H9 (cell line): ENCODE measurements around the gene QSOX1. TPM values are rescaled to one million over a fixed set of nuclear protein-coding genes. Genes with fewer than 3 reads are reported as not detected.

Experiments
- DNase-seq: peaks from one replicate; pipeline ENCODE4 v3.0.0-alpha.2; 2017
- H2AFZ ChIP-seq: one replicate; pipeline ENCODE4 v1.6.1; 2013; ENCODE audit warnings: mild to moderate bottlenecking, low read length, control low read depth, moderate library complexity
- H2AK5ac ChIP-seq: 2 replicates; pipeline ENCODE4 v1.6.1; 2013; ENCODE audit warnings: low read length, control low read depth, mixed read lengths; ENCODE audit not compliant: insufficient read length
- H2BK120ac ChIP-seq: one replicate; pipeline ENCODE4 v1.6.1; 2013; ENCODE audit warnings: low read depth, mild to moderate bottlenecking, low read length, control low read depth, inconsistent platforms; ENCODE audit not compliant: poor library complexity, severe bottlenecking
- H2BK12ac ChIP-seq: 2 replicates; pipeline ENCODE4 v1.6.1; 2013; ENCODE audit warnings: low read length, control low read depth, mixed read lengths, low read depth; ENCODE audit not compliant: insufficient read length
- H2BK15ac ChIP-seq: 2 replicates; pipeline ENCODE4 v1.6.1; 2013; ENCODE audit warnings: low read depth, low read length, control low read depth
- H2BK20ac ChIP-seq: one replicate; pipeline ENCODE4 v1.6.1; 2013; ENCODE audit warnings: low read depth, mild to moderate bottlenecking, low read length, control low read depth, inconsistent platforms; ENCODE audit not compliant: poor library complexity, severe bottlenecking
- H2BK5ac ChIP-seq: 2 replicates; pipeline ENCODE4 v1.6.1; 2013; ENCODE audit warnings: low read length, control low read depth, mixed read lengths; ENCODE audit not compliant: insufficient read length
- H3K14ac ChIP-seq: 2 replicates; pipeline ENCODE4 v1.6.1; 2013; ENCODE audit warnings: low read length, control low read depth; ENCODE audit not compliant: insufficient read depth
- H3K18ac ChIP-seq: 2 replicates; pipeline ENCODE4 v1.6.1; 2013; ENCODE audit warnings: low read depth, mild to moderate bottlenecking, mixed read lengths, low read length, control low read depth; ENCODE audit not compliant: insufficient read length
- H3K23ac ChIP-seq: 2 replicates; pipeline ENCODE4 v1.6.1; 2013; ENCODE audit warnings: low read length, control low read depth, mixed read lengths, low read depth; ENCODE audit not compliant: insufficient read length
- H3K23me2 ChIP-seq: 2 replicates; pipeline ENCODE4 v1.6.1; 2013; ENCODE audit warnings: low read depth, mild to moderate bottlenecking, mixed read lengths, low read length, control low read depth; ENCODE audit not compliant: insufficient read length, poor library complexity, severe bottlenecking
- H3K27ac ChIP-seq: 2 replicates; pipeline ENCODE4 v1.5.1; 2013; ENCODE audit warnings: low read length, control low read depth, mixed read lengths, low read depth; ENCODE audit not compliant: insufficient read length
- H3K27me3 ChIP-seq: 2 replicates; pipeline ENCODE4 v1.6.1; 2013; ENCODE audit warnings: low read length, control low read depth, inconsistent platforms; ENCODE audit not compliant: insufficient read depth
- H3K4ac ChIP-seq: 2 replicates; pipeline ENCODE4 v1.6.1; 2013; ENCODE audit warnings: low read depth, mild to moderate bottlenecking, control low read depth, inconsistent platforms, low read length, moderate library complexity
- H3K4me1 ChIP-seq: 2 replicates; pipeline ENCODE4 v1.6.1; 2013; ENCODE audit warnings: low read length, control low read depth, inconsistent platforms; ENCODE audit not compliant: insufficient read depth
- H3K4me2 ChIP-seq: 2 replicates; pipeline ENCODE4 v1.6.1; 2013; ENCODE audit warnings: low read length, control low read depth, mixed read lengths; ENCODE audit not compliant: insufficient read length, insufficient read depth
- H3K56ac ChIP-seq: 2 replicates; pipeline ENCODE4 v1.6.1; 2013; ENCODE audit warnings: low read depth, mild to moderate bottlenecking, mixed read lengths, low read length, control low read depth; ENCODE audit not compliant: insufficient read length
- H3K79me1 ChIP-seq: 2 replicates; pipeline ENCODE4 v1.6.1; 2013; ENCODE audit warnings: low read depth, mild to moderate bottlenecking, moderate library complexity, low read length, control low read depth, inconsistent platforms; ENCODE audit not compliant: insufficient read depth, poor library complexity, severe bottlenecking
- H3K79me2 ChIP-seq: 2 replicates; pipeline ENCODE4 v1.6.1; 2013; ENCODE audit warnings: low read length, control low read depth, inconsistent platforms; ENCODE audit not compliant: insufficient read depth
- H3K9ac ChIP-seq: 2 replicates; pipeline ENCODE4 v1.6.1; 2013; ENCODE audit warnings: low read length, control low read depth, mixed read lengths; ENCODE audit not compliant: insufficient read length; ENCODE audit errors: extremely low read depth
- H3K9me3 ChIP-seq: one replicate; pipeline ENCODE4 v1.6.1; 2013; ENCODE audit warnings: low read depth, low read length, inconsistent platforms; ENCODE audit not compliant: control insufficient read depth
- H3T11ph ChIP-seq: one replicate; pipeline ENCODE4 v1.6.1; 2013; ENCODE audit warnings: mild to moderate bottlenecking, low read length, control low read depth, inconsistent platforms
- H4K20me1 ChIP-seq: one replicate; pipeline ENCODE4 v1.6.1; 2013; ENCODE audit not compliant: control insufficient read depth, insufficient read length, insufficient read depth
- H4K5ac ChIP-seq: 2 replicates; pipeline ENCODE4 v1.6.1; 2013; ENCODE audit warnings: low read depth, mild to moderate bottlenecking, mixed read lengths, low read length, control low read depth; ENCODE audit not compliant: insufficient read length
- H4K8ac ChIP-seq: replicated peaks from 2 replicates; pipeline ENCODE4 v1.6.1; 2013; ENCODE audit warnings: low read length, control low read depth, mixed read lengths, low read depth; ENCODE audit not compliant: insufficient read length
- H4K91ac ChIP-seq: 2 replicates; pipeline ENCODE4 v1.6.1; 2013; ENCODE audit warnings: low read depth, mild to moderate bottlenecking, moderate library complexity, mixed read lengths, low read length, control low read depth; ENCODE audit not compliant: insufficient read length
- H3K27ac Mint-ChIP-seq, 3 experiments: 2 replicates in 2 of 3; 3 replicates in 1 of 3; pipeline ENCODE4 v1.8.0; 2020 to 2021; ENCODE audit warnings: mixed read lengths in 3 of 3, mild to moderate bottlenecking in 1 of 3, moderate library complexity in 1 of 3
- H3K27me3 Mint-ChIP-seq: 2 replicates; pipeline ENCODE4 v1.8.0; 2021; ENCODE audit warnings: low read depth, mild to moderate bottlenecking, moderate library complexity, mixed read lengths
- H3K36me3 Mint-ChIP-seq, 3 experiments: 2 replicates in 2 of 3; 3 replicates in 1 of 3; pipeline ENCODE4 v1.8.0; 2020 to 2021; ENCODE audit warnings: low read depth in 3 of 3, mixed read lengths in 3 of 3; ENCODE audit not compliant: insufficient read depth in 1 of 3
- H3K4me1 Mint-ChIP-seq, 2 experiments: 2 replicates each; pipeline ENCODE4 v1.8.0; 2020; ENCODE audit warnings: mixed read lengths in 2 of 2
- H3K4me3 Mint-ChIP-seq, 2 experiments: 2 replicates in 1 of 2; 3 replicates in 1 of 2; pipeline ENCODE4 v1.8.0; 2020 to 2021; ENCODE audit warnings: mild to moderate bottlenecking in 2 of 2, mixed read lengths in 2 of 2, moderate library complexity in 1 of 2
- H3K9me3 Mint-ChIP-seq, 2 experiments: 2 replicates in 1 of 2; 3 replicates in 1 of 2; pipeline ENCODE4 v1.8.0; 2020; ENCODE audit warnings: mild to moderate bottlenecking in 2 of 2, mixed read lengths in 2 of 2, moderate library complexity in 1 of 2
- WGBS: extraction: QIAGEN DNeasy Blood & Tissue Kit; methylation state at CpG from one replicate; pipeline ENCODE4 v1.1.7; 2013; ENCODE audit warnings: missing lambda C conversion rate, low lambda C conversion rate, mixed read lengths; ENCODE audit not compliant: insufficient read length; ENCODE audit errors: extremely low coverage; 5-methylcytosine and 5-hydroxymethylcytosine counted together
- total RNA-seq: library from RNA; stranded (reverse); gene quantifications from 2 replicates; pipeline ENCODE4 v1.2.1, GENCODE V29; 2021
- TF ChIP-seq, protein P1 (sequence below): fragments of 200-600 bp; sonication (generic); conservative IDR thresholded peaks from 3 replicates; pipeline ENCODE4 v1.8.0; 2021; ENCODE audit warnings: antibody characterized with exemption, mild to moderate bottlenecking

QSOX1 gene
- total RNA-seq, 1 experiment from 2014 or later, result 79.2 TPM

DNA sequence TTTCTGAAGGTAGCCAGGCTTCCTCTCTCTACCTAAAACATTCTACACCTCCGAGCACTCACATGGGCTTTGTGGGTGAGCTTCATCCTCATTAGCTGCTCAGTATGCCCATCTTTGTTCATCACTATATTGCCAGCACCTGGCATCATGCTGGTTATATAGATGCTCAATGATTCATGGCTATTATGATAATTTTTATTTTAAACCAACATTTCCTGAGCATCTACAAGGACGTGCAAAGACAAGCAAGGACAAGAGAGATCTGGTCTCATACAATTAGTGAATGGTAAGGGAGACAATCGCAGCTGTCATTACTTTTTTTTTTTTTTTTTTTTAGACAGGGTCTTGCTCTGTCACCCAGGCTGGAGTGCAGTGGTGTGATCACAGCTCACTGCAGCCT, 11.3 kb upstream of the QSOX1 start:
- WGBS, result no CpG with 5 or more reads among the region's 3 CpGs
- Histone ChIP-seq H4K91ac (no peak overlapping the region), H3K79me1 (no peaks in the 10 kb centered on the region), H3K23ac (no peak overlapping the region), H3K56ac (no peak overlapping the region), H2BK12ac (no peak overlapping the region), H3K27ac (no peak overlapping the region), H2BK20ac (no peak overlapping the region), H2BK5ac (no peak overlapping the region), H3K4me2 (no peak overlapping the region), H3K4ac (no peak overlapping the region), H2BK120ac (no peak overlapping the region), H3K9me3 (no peaks in the 10 kb centered on the region), H3K79me2 (no peaks in the 10 kb centered on the region), H3K18ac (no peak overlapping the region), H4K8ac (no peak overlapping the region), H2AK5ac (no peak overlapping the region), H2AFZ (no peak overlapping the region), H2BK15ac (no peak overlapping the region), H3K23me2 (no peaks in the 10 kb centered on the region), H3K4me1 (no peaks in the 10 kb centered on the region), H4K20me1 (no peaks in the 10 kb centered on the region), H4K5ac (no peak overlapping the region), H3K27me3 (no peaks in the 10 kb centered on the region; the same call in 1 of the 2 replicates), H3T11ph (no peak overlapping the region), H3K9ac (no peak overlapping the region), H3K14ac (no peak overlapping the region)
- Mint-ChIP-seq H3K4me3 (no peak overlapping the region), H3K4me1 (no peaks in the 10 kb centered on the region), H3K27ac (no peak overlapping the region), H3K36me3 (no peaks in the 10 kb centered on the region), H3K27me3 (peaks cover 2% of the 10 kb centered on the region; the same call in 1 of the 2 replicates), H3K9me3 (no peaks in the 10 kb centered on the region)
- TF ChIP-seq, protein P1, sequence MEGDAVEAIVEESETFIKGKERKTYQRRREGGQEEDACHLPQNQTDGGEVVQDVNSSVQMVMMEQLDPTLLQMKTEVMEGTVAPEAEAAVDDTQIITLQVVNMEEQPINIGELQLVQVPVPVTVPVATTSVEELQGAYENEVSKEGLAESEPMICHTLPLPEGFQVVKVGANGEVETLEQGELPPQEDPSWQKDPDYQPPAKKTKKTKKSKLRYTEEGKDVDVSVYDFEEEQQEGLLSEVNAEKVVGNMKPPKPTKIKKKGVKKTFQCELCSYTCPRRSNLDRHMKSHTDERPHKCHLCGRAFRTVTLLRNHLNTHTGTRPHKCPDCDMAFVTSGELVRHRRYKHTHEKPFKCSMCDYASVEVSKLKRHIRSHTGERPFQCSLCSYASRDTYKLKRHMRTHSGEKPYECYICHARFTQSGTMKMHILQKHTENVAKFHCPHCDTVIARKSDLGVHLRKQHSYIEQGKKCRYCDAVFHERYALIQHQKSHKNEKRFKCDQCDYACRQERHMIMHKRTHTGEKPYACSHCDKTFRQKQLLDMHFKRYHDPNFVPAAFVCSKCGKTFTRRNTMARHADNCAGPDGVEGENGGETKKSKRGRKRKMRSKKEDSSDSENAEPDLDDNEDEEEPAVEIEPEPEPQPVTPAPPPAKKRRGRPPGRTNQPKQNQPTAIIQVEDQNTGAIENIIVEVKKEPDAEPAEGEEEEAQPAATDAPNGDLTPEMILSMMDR, result no peak
- DNase-seq, result no peak
